Karpas-422 (cell line): ENCODE results near the gene AZI2. TPM values are rescaled to one million over a fixed set of nuclear protein-coding genes. Genes with fewer than 3 reads are reported as not detected.
A peak's percentile ranks its signal among the peaks of the same experiment; 100 is the strongest.

Source experiments
- DNase-seq: peaks from one replicate; pipeline ENCODE4 v3.0.0-alpha.2; 2015
- H2AFZ ChIP-seq: fragments of 200-600 bp; sonication (generic); 2 replicates; pipeline ENCODE4 v1.6.1; 2014; ENCODE audit warnings: antibody characterized with exemption, low read length, mixed read lengths
- H3K27ac ChIP-seq: fragments of 200-600 bp; sonication (generic); 2 replicates; pipeline ENCODE4 v1.5.1; 2014; ENCODE audit warnings: mild to moderate bottlenecking, low read length, moderate library complexity
- H3K27me3 ChIP-seq: fragments of 200-600 bp; sonication (generic); 2 replicates; pipeline ENCODE4 v1.6.1; 2014; ENCODE audit warnings: low read length, mixed read lengths
- H3K36me3 ChIP-seq: fragments of 200-600 bp; sonication (generic); 2 replicates; pipeline ENCODE4 v1.6.1; 2014; ENCODE audit warnings: low read length, mixed read lengths; ENCODE audit not compliant: insufficient read depth
- H3K4me1 ChIP-seq: fragments of 200-600 bp; sonication (generic); 2 replicates; pipeline ENCODE4 v1.6.1; 2014; ENCODE audit warnings: mild to moderate bottlenecking, low read length, mixed read lengths
- H3K4me2 ChIP-seq: fragments of 200-600 bp; sonication (generic); 2 replicates; pipeline ENCODE4 v1.6.1; 2014; ENCODE audit warnings: low read length, low read depth, mild to moderate bottlenecking; ENCODE audit not compliant: poor library complexity, severe bottlenecking
- H3K4me3 ChIP-seq: fragments of 200-600 bp; sonication (generic); 2 replicates; pipeline ENCODE4 v1.5.1; 2014; ENCODE audit warnings: mild to moderate bottlenecking, antibody characterized with exemption, low read length, mixed read lengths
- H3K79me2 ChIP-seq: fragments of 200-600 bp; sonication (generic); 2 replicates; pipeline ENCODE4 v1.6.1; 2014; ENCODE audit warnings: mild to moderate bottlenecking, low read length, mixed read lengths
- H3K9ac ChIP-seq: fragments of 200-600 bp; sonication (generic); 2 replicates; pipeline ENCODE4 v1.6.0; 2014; ENCODE audit warnings: low read length
- H3K9me2 ChIP-seq: fragments of 200-600 bp; sonication (generic), shearing (Covaris generic); replicated peaks from 2 replicates; pipeline ENCODE4 v1.6.0; 2014; ENCODE audit warnings: mild to moderate bottlenecking, low read length, moderate library complexity; ENCODE audit not compliant: insufficient read depth
- H3K9me3 ChIP-seq: fragments of 300-700, 200-600 bp; sonication (generic); 2 replicates; pipeline ENCODE4 v1.6.1; 2014; ENCODE audit warnings: low read length, mixed read lengths
- H4K20me1 ChIP-seq: fragments of 200-600 bp; sonication (generic); 2 replicates; pipeline ENCODE4 v1.6.1; 2014; ENCODE audit warnings: mild to moderate bottlenecking, antibody characterized with exemption, low read length, low read depth; ENCODE audit not compliant: insufficient read depth
- total RNA-seq: library from RNA; depleted of rRNA; stranded (reverse); fragments of >200 nt; shearing (Covaris generic); gene quantifications from 2 replicates; pipeline ENCODE4 v1.2.3, GENCODE V29; 2014; ENCODE audit warnings: low replicate concordance

The AZI2 gene
- total RNA-seq, 1 experiment from 2014 or later = 38.1 TPM

DNA sequence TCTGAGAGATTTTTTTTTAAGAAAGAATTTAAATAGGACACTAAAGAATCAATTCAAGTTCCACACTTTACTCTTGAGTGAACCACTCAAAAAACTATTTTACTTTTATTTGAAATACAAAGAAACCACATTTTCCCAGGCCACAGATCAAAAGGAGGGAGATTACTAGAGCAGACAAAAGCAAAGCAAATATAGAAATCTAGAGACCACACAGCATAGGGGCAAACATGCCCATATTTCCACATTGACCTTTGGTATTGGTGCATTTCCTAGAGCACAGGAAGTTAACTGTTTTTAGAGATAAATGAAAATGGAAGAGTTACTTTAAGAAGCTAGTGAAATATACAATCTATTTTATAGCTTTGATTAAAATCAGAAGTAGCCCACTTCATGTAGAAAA lies 27.6 kb downstream of the AZI2 start:
- H3K9me2 ChIP-seq = no peaks in the 10 kb centered on the region
- no peak overlapping the region for H2AFZ ChIP-seq
- H3K79me2 ChIP-seq = peaks cover 7% of the 10 kb centered on the region; the same call in 1 of the 2 replicates
- peaks cover 46% of the 10 kb centered on the region for H3K36me3 ChIP-seq
- DNase-seq = no peak
- H3K9ac ChIP-seq = no peak overlapping the region
- H3K27me3 ChIP-seq = no peaks in the 10 kb centered on the region
- H3K4me2 ChIP-seq = no peak overlapping the region
- no peaks in the 10 kb centered on the region; the same call in 1 of the 2 replicates for H3K4me1 ChIP-seq
- H3K4me3 ChIP-seq = no peak overlapping the region
- H3K27ac ChIP-seq = no peak overlapping the region
- H3K9me3 ChIP-seq = no peaks in the 10 kb centered on the region
- no peaks in the 10 kb centered on the region for H4K20me1 ChIP-seq

DNA sequence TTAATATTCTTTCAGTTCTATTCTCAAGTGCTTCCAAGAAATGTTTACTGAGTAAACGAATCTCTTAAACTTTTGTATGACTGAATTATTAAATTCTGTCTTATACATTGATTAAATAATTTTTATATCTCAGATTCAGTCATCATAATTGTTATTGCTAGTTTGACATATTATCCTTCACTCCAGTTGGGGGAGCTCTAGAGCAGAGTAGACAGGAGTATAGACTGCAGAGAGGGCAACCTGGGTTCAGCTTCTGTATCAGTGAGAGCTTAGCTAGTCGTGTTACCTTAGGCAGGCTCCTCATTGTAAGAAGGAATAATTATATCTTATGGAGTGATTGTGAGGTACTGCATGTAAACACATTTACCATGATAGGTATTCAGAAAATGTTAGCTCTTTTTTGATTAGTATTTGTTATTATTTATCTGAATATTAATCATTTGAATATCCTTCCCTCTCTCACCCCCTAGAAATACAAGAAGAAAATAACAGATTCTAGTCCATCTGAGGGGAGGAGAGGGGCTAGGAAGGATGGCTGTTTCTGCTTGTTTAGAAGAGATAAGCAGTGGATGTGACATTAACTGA lies 31.1 kb downstream of the AZI2 start:
- Histone ChIP-seq H3K4me1 (no peaks in the 10 kb centered on the region; the same call in 1 of the 2 replicates), H3K9me2 (no peaks in the 10 kb centered on the region), H2AFZ (no peak overlapping the region), H3K79me2 (peaks cover 19% of the 10 kb centered on the region), H3K36me3 (peaks cover 22% of the 10 kb centered on the region), H3K27ac (no peak overlapping the region), H3K9me3 (no peaks in the 10 kb centered on the region), H4K20me1 (no peaks in the 10 kb centered on the region), H3K4me2 (no peak overlapping the region), H3K4me3 (no peak overlapping the region), H3K9ac (no peak overlapping the region), H3K27me3 (no peaks in the 10 kb centered on the region)
- peak; percentile 88 for DNase-seq

DNA sequence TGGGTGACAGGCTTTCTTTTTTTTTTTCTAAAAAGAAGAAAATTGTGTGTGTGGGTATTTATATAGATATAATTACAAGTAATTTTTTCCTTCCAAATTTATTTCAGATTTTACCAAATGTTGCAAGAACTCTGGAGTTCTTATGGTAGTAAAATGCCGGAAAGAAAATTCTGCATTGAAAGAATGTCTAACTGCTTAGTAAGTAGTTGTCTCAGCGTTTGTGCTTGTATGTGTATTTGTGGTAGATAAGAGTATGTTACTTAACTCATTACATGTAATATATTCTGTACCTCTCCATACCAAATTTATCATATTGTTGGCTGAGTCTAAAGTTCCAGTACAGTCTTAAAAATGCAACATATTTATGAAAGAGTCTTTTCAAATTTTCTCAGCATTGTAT lies 32.4 kb downstream of the AZI2 start:
- Histone ChIP-seq H3K4me3 (no peak overlapping the region), H3K36me3 (peaks cover 16% of the 10 kb centered on the region; the same call in 1 of the 2 replicates), H3K27ac (no peak overlapping the region), H3K9me3 (no peaks in the 10 kb centered on the region), H4K20me1 (no peaks in the 10 kb centered on the region), H3K27me3 (no peaks in the 10 kb centered on the region), H3K79me2 (peaks cover 30% of the 10 kb centered on the region), H2AFZ (no peak overlapping the region), H3K4me1 (no peaks in the 10 kb centered on the region; the same call in 1 of the 2 replicates), H3K9ac (no peak overlapping the region), H3K9me2 (no peaks in the 10 kb centered on the region), H3K4me2 (no peak overlapping the region)
- DNase-seq = no peak

DNA sequence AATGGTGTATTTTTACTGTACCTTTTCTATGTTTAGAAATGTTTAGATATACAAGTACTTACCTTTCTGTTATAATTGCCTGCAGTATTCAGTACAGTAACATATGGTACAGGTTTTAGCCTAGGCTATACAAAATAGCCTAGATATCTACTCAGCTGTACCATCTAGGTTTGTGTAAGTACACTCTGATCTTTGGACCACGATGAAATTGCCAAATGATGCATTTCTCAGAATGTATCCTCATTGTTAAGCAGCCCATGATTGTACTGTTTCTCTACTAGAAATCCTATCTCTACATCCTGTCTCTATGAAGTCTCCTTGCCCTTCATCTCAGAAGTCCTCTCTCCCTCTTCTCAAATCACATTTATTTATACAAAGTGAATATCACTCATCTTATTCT lies 32.9 kb downstream of the AZI2 start:
- Histone ChIP-seq H3K9me2 (no peaks in the 10 kb centered on the region), H3K4me3 (no peak overlapping the region), H3K36me3 (peaks cover 12% of the 10 kb centered on the region; the same call in 1 of the 2 replicates), H3K79me2 (peaks cover 35% of the 10 kb centered on the region), H2AFZ (no peak overlapping the region), H3K4me2 (no peak overlapping the region), H3K9ac (no peak overlapping the region), H3K27ac (no peak overlapping the region), H4K20me1 (no peaks in the 10 kb centered on the region), H3K4me1 (no peaks in the 10 kb centered on the region; the same call in 1 of the 2 replicates), H3K27me3 (no peaks in the 10 kb centered on the region), H3K9me3 (no peaks in the 10 kb centered on the region)
- DNase-seq = no peak

DNA sequence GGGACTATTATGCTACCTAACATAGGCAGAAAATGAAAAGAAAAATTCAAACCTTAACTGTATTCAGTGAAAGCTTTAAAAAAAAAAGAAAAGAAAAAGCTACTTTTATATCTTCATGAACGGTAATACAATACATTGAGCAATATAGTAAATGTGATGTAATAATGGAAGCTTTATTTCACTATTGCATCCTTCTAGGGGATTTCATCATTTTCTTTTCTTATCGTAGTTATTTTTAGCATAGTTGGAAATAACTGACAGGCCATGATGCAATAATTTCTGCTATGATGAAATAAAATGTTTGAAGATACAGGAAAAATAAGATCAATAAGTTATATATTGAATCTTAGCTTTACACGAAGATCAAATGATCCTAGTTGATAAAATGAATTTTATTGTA lies 40.4 kb downstream of the AZI2 start:
- H4K20me1 ChIP-seq = no peaks in the 10 kb centered on the region
- peak overlapping the region; percentile 7; the same call in 1 of the 2 replicates for H3K27ac ChIP-seq
- no peak overlapping the region for H3K9ac ChIP-seq
- no peak for DNase-seq
- no peak overlapping the region for H2AFZ ChIP-seq
- no peak overlapping the region for H3K4me3 ChIP-seq
- peaks cover 64% of the 10 kb centered on the region for H3K79me2 ChIP-seq
- no peaks in the 10 kb centered on the region for H3K9me2 ChIP-seq
- H3K27me3 ChIP-seq = no peaks in the 10 kb centered on the region
- H3K9me3 ChIP-seq = no peaks in the 10 kb centered on the region
- no peaks in the 10 kb centered on the region for H3K36me3 ChIP-seq
- H3K4me1 ChIP-seq = no peaks in the 10 kb centered on the region
- H3K4me2 ChIP-seq = no peak overlapping the region

DNA sequence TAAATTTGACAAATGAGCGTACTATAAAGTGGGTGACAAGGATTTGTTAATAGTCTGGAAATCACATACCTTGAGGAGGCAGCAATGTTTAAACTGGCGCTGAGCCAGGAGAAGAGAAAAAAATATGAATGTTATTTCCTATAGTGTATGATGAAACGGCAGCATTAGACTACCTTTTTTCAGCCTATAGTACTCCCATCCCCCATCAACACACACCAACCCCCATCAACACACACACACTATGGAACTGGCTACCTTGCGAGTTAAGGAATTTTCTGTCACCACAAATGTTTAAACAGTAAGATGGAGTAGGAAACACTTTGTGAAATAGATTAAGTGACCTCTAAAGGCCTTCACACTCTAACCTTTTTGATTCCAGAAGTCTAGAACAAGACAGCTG lies 46.9 kb downstream of the AZI2 start:
- Histone ChIP-seq H3K9me2 (no peaks in the 10 kb centered on the region), H3K27me3 (no peaks in the 10 kb centered on the region), H3K4me3 (no peak overlapping the region), H3K9me3 (no peaks in the 10 kb centered on the region), H3K9ac (no peak overlapping the region), H3K27ac (no peak overlapping the region), H3K79me2 (peaks cover 44% of the 10 kb centered on the region), H4K20me1 (no peaks in the 10 kb centered on the region), H3K4me2 (no peak overlapping the region), H2AFZ (no peak overlapping the region), H3K36me3 (peaks cover 8% of the 10 kb centered on the region; the same call in 1 of the 2 replicates), H3K4me1 (no peaks in the 10 kb centered on the region)
- DNase-seq = no peak

DNA sequence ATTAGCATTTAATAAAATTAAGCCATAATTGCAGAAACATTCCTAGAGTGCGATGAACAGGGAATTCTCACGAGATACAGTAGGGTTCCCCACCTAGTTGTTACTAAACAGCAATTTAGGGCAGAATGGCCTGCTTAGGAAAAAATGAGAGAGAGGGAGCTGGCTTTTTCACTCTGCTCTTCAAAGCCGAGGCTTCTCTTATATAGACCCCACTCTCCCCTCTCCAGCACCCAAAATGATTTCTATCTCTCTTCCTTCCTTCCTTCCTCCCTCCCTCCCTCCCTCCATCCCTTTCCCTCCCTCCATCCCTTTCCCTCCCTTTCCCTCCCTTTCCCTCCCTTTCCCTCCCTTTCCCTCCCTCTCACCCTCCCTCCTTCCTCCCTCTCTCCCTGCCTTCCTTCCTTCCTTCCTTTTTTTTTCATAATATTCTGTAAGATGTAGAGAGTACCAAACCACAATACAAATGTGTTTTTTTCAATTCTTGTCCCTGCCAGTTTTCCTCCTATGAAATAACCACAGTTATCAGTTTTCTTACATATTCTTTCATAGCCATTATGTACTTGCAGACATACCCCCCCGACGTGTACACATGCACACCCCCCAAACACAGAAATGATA lies 48.2 kb downstream of the AZI2 start:
- no peak overlapping the region for H3K4me3 ChIP-seq
- no peaks in the 10 kb centered on the region for H3K9me3 ChIP-seq
- peaks cover 8% of the 10 kb centered on the region; the same call in 1 of the 2 replicates for H3K36me3 ChIP-seq
- DNase-seq = no peak
- no peak overlapping the region for H2AFZ ChIP-seq
- no peaks in the 10 kb centered on the region for H4K20me1 ChIP-seq
- H3K9ac ChIP-seq = no peak overlapping the region
- no peak overlapping the region for H3K4me2 ChIP-seq
- peaks cover 6% of the 10 kb centered on the region for H3K4me1 ChIP-seq
- H3K27me3 ChIP-seq = no peaks in the 10 kb centered on the region
- H3K27ac ChIP-seq = no peak overlapping the region
- H3K9me2 ChIP-seq = no peaks in the 10 kb centered on the region
- peaks cover 43% of the 10 kb centered on the region for H3K79me2 ChIP-seq

DNA sequence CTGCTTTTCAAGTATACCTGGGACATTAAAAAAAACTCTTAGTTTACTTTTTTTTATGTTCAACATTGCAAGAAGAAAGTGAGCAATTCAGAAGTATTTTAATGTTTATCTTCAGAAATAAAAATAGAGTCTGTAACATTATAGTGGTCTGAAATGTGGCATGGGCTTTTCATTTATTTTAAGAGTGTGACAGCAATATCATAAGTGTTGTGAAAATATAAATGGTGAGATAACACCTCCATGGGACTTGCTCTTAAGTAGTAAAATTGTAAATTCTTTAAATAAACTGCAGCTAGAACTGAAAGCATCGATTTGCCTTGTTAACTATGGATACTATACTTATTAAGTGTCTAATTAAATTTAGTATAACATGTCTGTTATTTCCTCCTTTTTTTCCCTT lies 48.9 kb downstream of the AZI2 start:
- H3K4me3 ChIP-seq = no peak overlapping the region
- H3K9me3 ChIP-seq = no peaks in the 10 kb centered on the region
- peaks cover 8% of the 10 kb centered on the region; the same call in 1 of the 2 replicates for H3K36me3 ChIP-seq
- no peaks in the 10 kb centered on the region for H3K27me3 ChIP-seq
- H2AFZ ChIP-seq = no peak overlapping the region
- no peaks in the 10 kb centered on the region for H3K9me2 ChIP-seq
- H3K4me1 ChIP-seq = peaks cover 13% of the 10 kb centered on the region
- no peak overlapping the region for H3K4me2 ChIP-seq
- no peaks in the 10 kb centered on the region for H4K20me1 ChIP-seq
- H3K79me2 ChIP-seq = peaks cover 43% of the 10 kb centered on the region
- H3K9ac ChIP-seq = no peak overlapping the region
- no peak for DNase-seq
- H3K27ac ChIP-seq = no peak overlapping the region
